Peyer's patch (tissue), 4 donors: ENCODE data around the gene PTAFR. TPM values are rescaled to one million over a fixed set of nuclear protein-coding genes. Genes with fewer than 3 reads are reported as not detected.

Experiments used
- DNase-seq, 3 donors: peaks; one replicate each; pipeline ENCODE4 v3.0.0-alpha.2; 2017 to 2019
- H3K27ac ChIP-seq, 4 donors: fragments of 200-600 bp; sonication (generic); one replicate each; pipeline ENCODE4 v1.5.1; 2016 to 2019
- H3K27me3 ChIP-seq, 2 donors: fragments of 200-600 bp; sonication (generic); one replicate each; pipeline ENCODE4 v1.5.1; 2019
- H3K36me3 ChIP-seq, 3 donors: fragments of 200-600 bp; sonication (generic); one replicate each; pipeline ENCODE4 v1.5.1; 2016 to 2019
- H3K4me1 ChIP-seq, 4 donors: fragments of 200-600 bp; sonication (generic); one replicate each; pipeline ENCODE4 v1.5.1; 2016 to 2019
- H3K4me3 ChIP-seq, 4 donors: fragments of 200-600 bp; sonication (generic); 1 replicate in 3 of 4; 2 replicates in 1 of 4; pipeline ENCODE4 v1.5.1; 2016 to 2019; ENCODE audit warnings: mild to moderate bottlenecking in 1 of 4
- H3K9me3 ChIP-seq, 4 donors: fragments of 200-600 bp; sonication (generic); one replicate each; pipeline ENCODE4 v1.5.1; 2016 to 2019; ENCODE audit warnings: mild to moderate bottlenecking in 1 of 4
- CTCF ChIP-seq, 6 experiments: fragments of 450-650 bp in 4 of 6; fragments of 200-600 bp in 2 of 6; sonication (generic) in 1 of 6; IDR thresholded peaks; one replicate each; pipeline ENCODE4 v1.5.1; 2017 to 2019; ENCODE audit warnings: antibody characterized with exemption in 6 of 6, mild to moderate bottlenecking in 3 of 6, moderate library complexity in 1 of 6
- POLR2A ChIP-seq, 2 donors: fragments of 450-650 bp; IDR thresholded peaks; one replicate each; pipeline ENCODE4 v1.5.1; 2017; ENCODE audit warnings: antibody characterized with exemption in 2 of 2, mild to moderate bottlenecking in 2 of 2, moderate library complexity in 2 of 2
- total RNA-seq, 4 donors: library from RNA; depleted of rRNA; stranded (reverse); fragments of >200 nt; gene quantifications; one replicate each; pipeline ENCODE4 v1.1.0, GENCODE V29; 2016

Gene PTAFR
- total RNA-seq, 4 donors from 2014 or later: 0.53 to 1.8 (median 1.7) TPM

DNA sequence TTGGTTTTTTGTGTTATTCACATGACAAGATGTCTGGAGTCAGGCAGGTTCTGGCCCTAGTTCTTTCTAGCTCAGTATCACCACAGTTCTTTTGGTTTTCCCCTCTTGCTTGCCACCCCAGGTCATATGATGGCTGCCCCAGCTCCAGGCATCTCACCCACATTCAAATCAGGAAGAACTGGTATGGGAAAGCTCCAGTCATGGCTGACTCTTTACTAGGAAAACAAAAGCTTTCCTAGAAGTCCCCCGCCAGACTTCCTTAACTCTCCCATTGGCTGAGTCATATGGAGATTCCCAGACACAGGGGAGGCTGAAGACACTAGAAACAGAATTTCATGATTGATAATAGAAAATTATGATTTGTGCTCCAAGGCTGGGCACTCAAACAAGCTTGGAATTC, 65.9 kb downstream of the PTAFR start:
- no peaks in the 10 kb centered on the region for H3K27me3 ChIP-seq
- H3K27ac ChIP-seq: no peak overlapping the region
- H3K36me3 ChIP-seq: no peaks in the 10 kb centered on the region
- no peaks in the 10 kb centered on the region for H3K4me1 ChIP-seq
- no peak for TF ChIP-seq POLR2A (IDR thresholded peaks at IDR 0.05)
- no peak for TF ChIP-seq CTCF (IDR thresholded peaks at IDR 0.05)
- no peak overlapping the region for H3K4me3 ChIP-seq
- no peak for DNase-seq
- no peaks in the 10 kb centered on the region for H3K9me3 ChIP-seq

GRCh38 chr1:28109639-28110038, 66.9 kb downstream of the PTAFR start:
- no peak for TF ChIP-seq CTCF (IDR thresholded peaks at IDR 0.05)
- TF ChIP-seq POLR2A (IDR thresholded peaks at IDR 0.05): no peak
- Histone ChIP-seq H3K27me3 (no peaks in the 10 kb centered on the region), H3K27ac (no peak overlapping the region), H3K36me3 (no peaks in the 10 kb centered on the region), H3K9me3 (no peaks in the 10 kb centered on the region), H3K4me3 (no peak overlapping the region), H3K4me1 (no peaks in the 10 kb centered on the region)
- no peak for DNase-seq

- peak in 1 of 3 donors; percentile 32 for DNase-seq
Measured at GRCh38 chr1:28108001-28108400, 68.5 kb downstream of the PTAFR start.

DNA sequence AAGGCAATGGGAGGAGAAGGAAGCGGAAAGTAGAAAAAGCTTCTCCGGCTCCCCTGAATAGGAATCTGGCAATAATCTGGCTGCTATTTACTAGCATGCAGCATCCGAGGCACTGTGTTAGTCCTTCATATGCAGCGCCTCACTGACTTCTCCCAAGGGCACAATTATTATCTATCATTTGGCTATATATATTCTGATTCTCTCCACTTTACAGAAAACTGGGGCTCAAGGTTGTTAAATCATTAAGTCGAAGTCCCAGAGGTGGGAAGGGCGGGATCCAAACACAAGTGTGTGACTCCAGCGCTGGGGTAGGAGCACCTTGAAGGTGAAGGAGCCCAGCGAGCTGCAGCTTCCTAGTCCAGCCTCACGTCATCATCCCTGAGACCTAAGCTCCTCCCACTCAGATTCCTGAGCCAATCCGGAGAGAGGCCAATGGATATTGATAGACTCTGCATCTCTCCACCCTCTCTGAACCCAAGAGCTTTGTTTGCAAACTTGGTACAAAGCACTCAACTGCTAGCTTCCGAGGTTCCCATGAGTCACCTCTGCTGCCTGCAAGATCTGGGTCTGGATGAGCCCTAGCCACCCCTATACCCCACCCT, 71.5 kb downstream of the PTAFR start:
- H3K36me3 ChIP-seq: no peaks in the 10 kb centered on the region
- peak in 2 of 3 donors; percentile 64 to 81 for DNase-seq
- peak overlapping the region in 2 of 4 donors; percentile 29 to 38 for H3K4me3 ChIP-seq
- peak overlapping the region in 2 of 4 donors; percentile 67 to 75 for H3K27ac ChIP-seq
- no peak for TF ChIP-seq CTCF (IDR thresholded peaks at IDR 0.05)
- TF ChIP-seq POLR2A (IDR thresholded peaks at IDR 0.05): peak; percentile 36 to 65
- no peaks in the 10 kb centered on the region for H3K27me3 ChIP-seq
- H3K4me1 ChIP-seq: no peaks in the 10 kb centered on the region
- H3K9me3 ChIP-seq: no peaks in the 10 kb centered on the region

More at GRCh38 chr1:28108001-28108400, 68.5 kb downstream of the PTAFR start:
- Histone ChIP-seq H3K9me3 (no peaks in the 10 kb centered on the region), H3K4me3 (no peak overlapping the region), H3K27me3 (no peaks in the 10 kb centered on the region), H3K36me3 (no peaks in the 10 kb centered on the region), H3K27ac (no peak overlapping the region), H3K4me1 (no peaks in the 10 kb centered on the region)
- TF ChIP-seq POLR2A (IDR thresholded peaks at IDR 0.05): no peak
- no peak for TF ChIP-seq CTCF (IDR thresholded peaks at IDR 0.05)

DNA sequence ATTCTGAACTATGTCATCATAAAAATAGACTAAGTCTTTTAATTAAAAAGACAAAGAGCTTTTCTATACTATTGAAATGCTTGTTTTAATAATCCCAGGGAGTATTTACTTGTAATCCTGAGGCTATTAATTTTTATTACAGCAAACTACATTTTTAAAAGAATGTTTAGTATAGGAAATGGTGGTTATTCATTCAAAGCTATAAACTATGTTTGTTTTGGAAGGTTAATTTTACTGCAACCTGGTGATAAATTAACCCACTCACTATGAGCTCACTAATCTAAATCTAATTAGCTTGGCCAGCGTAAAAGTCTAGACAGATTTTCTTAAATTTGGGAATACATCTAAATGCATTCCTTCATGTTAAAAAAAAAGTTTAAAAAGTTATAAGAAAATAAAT, 74.3 kb downstream of the PTAFR start:
- H3K4me3 ChIP-seq: no peak overlapping the region
- no peak for DNase-seq
- H3K4me1 ChIP-seq: no peaks in the 10 kb centered on the region
- H3K27me3 ChIP-seq: no peaks in the 10 kb centered on the region
- no peaks in the 10 kb centered on the region for H3K36me3 ChIP-seq
- no peak overlapping the region for H3K27ac ChIP-seq
- TF ChIP-seq CTCF (IDR thresholded peaks at IDR 0.05) (no peak), POLR2A (IDR thresholded peaks at IDR 0.05) (no peak)
- H3K9me3 ChIP-seq: no peaks in the 10 kb centered on the region
